ENCODE measurements around the gene TMEM140.
"Not testable (repeated sequence)": the region's sequence is repeated elsewhere in the genome, so short reads cannot be mapped to it uniquely, and the experiment has no call there.

GRCh38 chr7:135170998-135171481 is 23.2 kb downstream of the TMEM140 start:
- not testable (repeated sequence) for TF ChIP-seq EZH2 (IDR thresholded peaks at IDR 0.05; ENCODE audit: insufficient read depth, poor library complexity, severe bottlenecking); EZH2phosphoT487 (IDR thresholded peaks at IDR 0.05; ENCODE audit: insufficient read depth, low read depth)

Measured in GM23248 (cell line).